ENCODE data around the gene ELL2.

The ELL2 gene

GRCh38 chr5:95983080-95983479 is 21.4 kb upstream of the ELL2 start:
- no peak for DNase-seq (ENCODE audit: low spot score)

DNA sequence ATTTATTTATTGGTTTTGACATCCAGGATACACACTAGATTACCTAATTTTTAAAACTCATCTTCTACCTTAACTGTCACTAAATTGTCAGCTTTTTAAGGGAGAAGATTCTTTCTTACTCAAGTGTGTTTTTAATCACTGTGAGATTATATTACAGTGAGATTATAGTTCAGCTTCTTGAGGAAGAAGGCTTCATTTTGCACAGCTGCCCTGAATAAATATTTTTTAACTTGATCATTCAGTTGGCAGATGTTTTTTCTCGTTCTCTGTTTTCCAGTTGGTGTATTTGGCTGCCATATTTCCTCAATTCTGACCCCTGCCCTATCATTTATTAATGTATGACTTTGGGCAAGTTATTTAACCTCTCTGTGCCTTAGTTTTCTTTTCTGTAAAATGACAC is 15.0 kb upstream of the ELL2 start:
- DNase-seq (ENCODE audit: low spot score) = no peak

GRCh38 chr5:95975703-95976102 is 14.1 kb upstream of the ELL2 start:
- no peak for DNase-seq (ENCODE audit: low spot score)

DNA sequence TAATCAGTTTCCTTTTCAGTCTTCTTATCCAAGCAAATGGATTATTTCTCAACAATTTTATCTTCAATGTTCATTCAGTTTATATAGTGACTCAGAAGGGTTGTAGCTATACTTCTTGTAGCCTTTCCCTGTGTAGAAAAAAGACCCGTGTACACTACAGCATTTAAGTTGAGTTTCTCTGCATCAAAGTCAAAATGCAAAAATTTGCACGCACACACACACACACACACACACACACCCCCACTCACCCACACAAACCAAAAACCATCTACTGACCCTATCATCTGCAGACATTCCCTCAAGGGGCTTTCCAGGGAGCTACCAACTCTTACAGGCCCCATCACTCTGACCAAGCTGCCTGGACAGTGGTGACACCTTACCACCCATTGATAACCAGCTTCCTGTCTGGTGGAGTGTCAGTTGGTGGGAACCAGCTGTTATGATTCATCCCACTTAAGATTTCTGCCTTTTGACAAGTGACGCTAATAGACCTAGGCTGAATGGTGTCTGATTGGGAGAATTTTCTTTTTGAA is 12.2 kb upstream of the ELL2 start:
- no peak for DNase-seq (ENCODE audit: low spot score)

- DNase-seq (ENCODE audit: low spot score) = no peak
Measured at GRCh38 chr5:95972196-95972595, 10.5 kb upstream of the ELL2 start.

GRCh38 chr5:95970359-95970704 is 8.7 kb upstream of the ELL2 start:
- no peak for DNase-seq (ENCODE audit: low spot score)

DNA sequence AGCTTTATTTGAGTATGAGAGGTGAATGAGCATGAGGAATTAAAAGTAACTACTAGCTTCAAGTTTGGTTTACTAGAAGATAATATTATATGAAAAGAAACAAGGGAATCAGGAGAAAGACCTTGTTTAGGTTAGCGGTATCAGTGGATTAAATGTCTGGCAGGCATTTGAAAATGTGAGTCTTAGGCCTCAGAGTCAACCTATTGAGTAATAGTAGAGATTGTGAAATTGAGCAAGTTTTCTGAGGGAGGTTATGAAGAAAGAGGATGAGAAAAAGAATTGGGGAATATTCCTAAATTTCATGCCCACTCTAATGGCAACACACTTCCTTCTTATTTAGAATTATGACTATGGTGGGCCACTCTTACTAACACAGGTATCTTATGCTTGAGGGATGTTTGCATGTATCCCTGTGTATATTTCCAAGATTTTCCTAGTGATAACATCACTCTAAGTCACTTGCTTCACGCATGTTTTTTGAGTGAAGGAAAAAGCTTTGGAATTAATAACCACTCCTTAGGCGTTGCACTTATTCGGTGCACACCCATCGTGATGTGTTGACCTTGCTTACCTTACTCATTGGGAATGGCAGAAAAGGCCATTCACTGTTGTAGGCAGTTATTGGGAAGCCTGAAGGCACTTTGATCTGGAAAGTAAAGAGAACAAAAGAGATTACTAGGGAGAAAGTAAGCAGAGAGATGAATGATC is 8.2 kb upstream of the ELL2 start:
- no peak for DNase-seq (ENCODE audit: low spot score)

GRCh38 chr5:95969055-95969454 is 7.4 kb upstream of the ELL2 start:
- DNase-seq (ENCODE audit: low spot score) = no peak

- no peak for DNase-seq (ENCODE audit: low spot score)
Measured at GRCh38 chr5:95967236-95967635, 5.6 kb upstream of the ELL2 start.

- no peak for DNase-seq (ENCODE audit: low spot score)
Measured at GRCh38 chr5:95966005-95966404, 4.4 kb upstream of the ELL2 start.

- no peak for DNase-seq (ENCODE audit: low spot score)
Measured at GRCh38 chr5:95963650-95964410, 2.2 kb upstream of the ELL2 start.

DNA sequence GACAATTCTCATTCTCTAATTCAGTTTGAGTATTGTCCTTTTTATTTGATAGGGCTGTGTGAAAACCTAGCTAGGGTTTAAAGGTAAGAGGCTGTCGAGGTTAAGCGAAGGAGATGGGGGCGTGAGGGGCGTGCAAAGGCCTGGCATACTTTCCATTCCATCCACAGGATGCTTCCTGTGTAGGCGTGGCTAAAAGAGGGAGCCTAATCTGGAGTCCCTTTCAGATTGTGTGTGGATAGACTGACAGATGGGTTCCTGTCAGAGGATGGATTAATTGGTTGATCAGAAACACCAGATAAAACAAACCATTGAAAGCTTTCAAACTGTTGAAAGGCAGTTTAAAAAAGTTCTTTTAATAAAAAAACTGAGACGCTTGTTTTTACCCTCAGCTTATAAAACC is 1.1 kb upstream of the ELL2 start:
- no peak for DNase-seq (ENCODE audit: low spot score)

- DNase-seq (ENCODE audit: low spot score) = no peak
Measured at GRCh38 chr5:95962475-95962773, 773 bp upstream of the ELL2 start.

DNA sequence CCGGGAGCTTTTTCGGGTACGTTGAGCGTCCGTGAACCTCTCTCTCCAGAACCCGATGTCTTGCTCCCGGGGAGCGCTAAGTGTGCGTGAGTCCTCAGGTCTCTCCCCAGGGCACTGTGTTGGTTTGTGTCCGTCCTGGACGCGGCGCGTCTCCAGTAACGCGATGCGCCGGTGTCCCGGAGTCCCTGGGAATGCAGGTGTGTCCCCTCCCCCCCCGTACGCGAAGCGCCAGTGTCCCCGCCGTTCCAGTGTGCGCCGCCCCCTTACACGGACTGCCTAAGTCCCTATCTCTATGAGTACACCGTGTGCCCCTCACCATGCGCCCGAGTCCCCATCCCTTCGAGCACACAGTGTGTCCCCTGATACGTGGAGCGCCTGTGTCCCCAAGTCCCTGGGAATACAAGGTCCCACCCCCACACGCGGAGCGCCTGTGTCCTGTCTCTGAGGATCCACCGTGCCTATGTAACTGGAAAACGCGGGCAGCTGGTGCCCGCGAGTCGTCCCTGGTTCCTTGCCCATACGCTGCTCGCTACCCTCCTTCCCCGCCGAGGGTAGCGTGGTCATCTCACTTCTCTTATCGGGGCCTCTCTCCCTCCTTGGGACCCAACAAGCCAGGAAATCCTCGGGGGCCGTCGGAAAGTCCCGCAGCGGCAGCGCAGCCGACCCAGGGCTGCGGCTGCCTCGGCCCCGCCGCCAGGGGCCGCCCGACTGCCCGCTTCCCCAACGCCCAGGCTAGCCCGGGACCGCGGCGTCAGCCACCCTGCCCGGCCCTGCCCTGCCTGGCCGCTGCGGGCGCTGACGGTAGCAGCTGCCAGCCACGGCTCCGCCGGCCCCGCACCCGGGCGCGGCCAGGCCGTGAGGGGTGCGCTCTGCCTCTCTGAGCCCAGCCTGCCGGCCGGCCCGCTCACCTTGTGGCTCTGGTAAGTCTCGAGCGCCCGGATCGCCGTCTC is 709 bp downstream of the ELL2 start:
- peak; percentile 85 for DNase-seq (ENCODE audit: low spot score)

GRCh38 chr5:95959888-95960666 is 1.6 kb downstream of the ELL2 start:
- DNase-seq (ENCODE audit: low spot score) = no peak

DNA sequence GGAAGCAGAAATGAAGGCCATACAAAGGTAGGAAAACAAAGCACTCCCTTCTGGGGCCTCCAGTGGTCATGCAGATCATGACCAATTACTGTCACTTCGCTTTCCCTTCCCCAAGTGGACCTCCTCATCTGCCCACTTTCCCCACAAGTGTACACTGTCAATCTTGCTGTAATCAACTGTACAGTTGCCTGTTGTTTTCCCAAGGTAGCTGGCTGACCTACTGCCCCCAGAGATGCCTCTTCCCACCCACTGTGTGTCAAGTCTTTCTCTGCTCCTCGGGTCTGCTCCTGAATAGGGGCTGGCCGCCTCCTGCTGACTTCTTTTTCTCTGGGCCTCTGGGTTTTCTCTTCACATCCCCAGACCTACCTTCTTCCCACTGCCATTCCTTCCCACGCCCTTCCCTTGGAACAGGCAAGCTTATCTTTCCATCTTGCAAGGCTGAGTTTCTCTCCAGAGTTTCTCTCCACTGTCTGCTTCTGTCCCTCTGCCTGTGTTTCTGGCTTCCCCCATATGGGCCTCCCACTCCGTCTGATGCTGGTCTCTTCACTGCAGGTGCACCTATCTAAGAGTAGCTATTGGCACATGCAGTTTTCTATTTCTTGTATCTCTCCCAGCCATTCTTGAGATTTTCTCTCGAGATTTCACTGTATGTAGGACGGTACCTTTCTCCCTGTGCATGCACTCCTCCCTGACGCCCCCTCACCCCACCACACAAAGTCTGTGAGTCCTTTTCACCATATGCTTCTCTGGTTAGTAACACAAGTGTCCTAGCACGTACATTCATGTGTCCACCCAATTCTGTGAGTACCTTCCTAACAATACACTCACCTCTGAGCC is 2.4 kb downstream of the ELL2 start:
- no peak for DNase-seq (ENCODE audit: low spot score)

DNA sequence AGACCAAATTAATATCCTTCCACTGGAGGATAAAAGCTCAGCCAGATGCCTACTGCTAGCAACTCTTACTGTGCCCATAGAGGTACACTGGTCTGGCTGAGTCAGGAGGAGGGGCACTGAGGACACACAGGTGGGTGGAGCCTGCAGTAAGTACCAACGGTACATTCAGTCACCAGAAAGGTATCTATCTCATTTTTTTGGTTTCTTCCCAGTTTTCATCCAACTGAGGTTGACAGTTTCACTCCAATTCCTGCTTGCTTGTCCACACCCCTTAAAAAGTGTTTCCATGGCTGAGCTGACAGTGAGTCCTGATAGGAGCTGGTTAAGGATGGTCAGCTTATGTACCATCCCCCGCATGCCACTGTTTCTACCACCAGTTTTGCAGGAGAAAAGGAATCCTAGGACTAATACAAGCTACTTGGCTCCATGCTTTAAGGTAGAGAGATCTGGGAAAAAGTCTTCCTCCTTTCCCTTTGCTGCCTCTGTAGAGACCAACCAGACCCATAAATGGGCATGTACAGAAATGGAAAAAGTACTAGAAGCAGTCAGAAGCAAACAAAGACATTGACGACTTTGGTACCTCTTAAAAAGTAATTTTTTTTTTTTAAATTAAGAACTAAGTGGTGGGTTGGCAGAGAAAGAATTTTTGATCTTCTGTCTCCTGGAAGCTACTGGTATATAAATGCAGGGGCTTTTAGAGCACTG is 3.2 kb downstream of the ELL2 start:
- no peak for DNase-seq (ENCODE audit: low spot score)

- DNase-seq (ENCODE audit: low spot score) = no peak
Measured at GRCh38 chr5:95957561-95958203, 4.0 kb downstream of the ELL2 start.

DNA sequence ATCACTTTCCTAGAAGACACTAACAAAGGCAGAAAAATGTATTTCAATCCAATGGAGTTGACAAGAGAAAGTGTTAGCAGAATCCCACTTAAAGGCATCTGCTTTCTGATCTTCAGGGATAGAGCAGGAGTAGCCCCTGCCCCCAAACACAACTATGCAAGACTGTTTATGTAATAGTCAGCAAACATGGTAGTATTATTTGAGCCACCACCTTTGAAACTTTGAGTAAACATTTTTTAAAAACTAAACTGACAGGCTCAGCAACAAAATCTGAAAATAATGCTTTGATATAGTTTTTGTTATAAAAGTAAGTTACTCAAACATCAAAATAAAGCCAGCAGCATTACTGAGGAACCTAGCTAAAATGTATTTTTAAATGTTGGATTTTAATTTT is 4.8 kb downstream of the ELL2 start:
- DNase-seq (ENCODE audit: low spot score) = no peak

All from AG08396 (cell line).